ENCODE data around the gene PCDHA9. TPM values are rescaled to one million over a fixed set of nuclear protein-coding genes. Genes with fewer than 3 reads are reported as not detected.
"Not testable (repeated sequence)": the region's sequence is repeated elsewhere in the genome, so short reads cannot be mapped to it uniquely, and the experiment has no call there.

The PCDHA9 gene
- total RNA-seq, 1 experiment from 2014 or later = not detected

DNA sequence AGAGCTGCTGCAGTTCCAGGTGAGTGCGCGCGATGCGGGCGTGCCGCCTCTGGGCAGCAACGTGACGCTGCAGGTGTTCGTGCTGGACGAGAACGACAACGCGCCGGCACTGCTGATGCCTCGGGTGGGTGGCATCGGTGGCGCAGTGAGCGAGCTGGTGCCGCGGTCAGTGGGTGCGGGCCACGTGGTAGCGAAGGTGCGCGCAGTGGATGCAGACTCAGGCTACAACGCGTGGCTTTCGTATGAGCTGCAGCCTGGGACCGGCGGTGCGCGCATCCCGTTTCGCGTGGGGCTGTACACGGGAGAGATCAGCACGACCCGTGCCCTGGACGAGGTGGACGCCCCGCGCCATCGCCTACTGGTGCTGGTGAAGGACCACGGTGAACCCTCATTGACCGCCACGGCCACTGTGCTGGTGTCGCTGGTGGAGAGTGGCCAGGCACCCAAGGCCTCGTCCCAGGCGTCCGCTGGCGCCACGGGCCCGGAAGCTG lies 45.4 kb upstream of the PCDHA9 start:
- H3K36me3 Mint-ChIP-seq (ENCODE audit: insufficient read depth, unreplicated experiment) = no peaks in the 10 kb centered on the region
- no peaks in the 10 kb centered on the region for H3K4me1 Mint-ChIP-seq (ENCODE audit: low read depth, unreplicated experiment)
- H3K9me3 Mint-ChIP-seq (ENCODE audit: unreplicated experiment) = peaks cover 17% of the 10 kb centered on the region
- Histone ChIP-seq H3K36me3 (ENCODE audit: control insufficient read depth, insufficient read depth, low read length) (no peaks in the 10 kb centered on the region), H3K4me3 (ENCODE audit: low read depth, low read length) (no peak overlapping the region), H3K4me1 (no peaks in the 10 kb centered on the region), H3K9me3 (no peaks in the 10 kb centered on the region; the same call in 1 of the 2 replicates), H3K27me3 (replicated peaks; ENCODE audit: control insufficient read depth, insufficient read depth, low read length) (no peaks in the 10 kb centered on the region)
- intact Hi-C loops (cut with micrococcal nuclease; ENCODE audit: unreplicated experiment) = no loop called here
- H3K27ac Mint-ChIP-seq (ENCODE audit: unreplicated experiment) = no peak overlapping the region
- no peak for DNase-seq
- H3K4me3 Mint-ChIP-seq (ENCODE audit: unreplicated experiment) = no peak overlapping the region
- TF ChIP-seq CTCF (IDR thresholded peaks at IDR 0.05; ENCODE audit: insufficient read depth in 1 of 2, low read depth in 1 of 2, low read length in 1 of 2, severe bottlenecking in 1 of 2, unreplicated experiment in 1 of 2) = no peak
- POLR2A ChIA-PET = no interaction called here
- CTCF ChIA-PET = no interaction called here
- no TSS peak for BruUV-seq (replicated peaks)
- H3K27me3 Mint-ChIP-seq (ENCODE audit: insufficient read depth, unreplicated experiment) = no peaks in the 10 kb centered on the region

DNA sequence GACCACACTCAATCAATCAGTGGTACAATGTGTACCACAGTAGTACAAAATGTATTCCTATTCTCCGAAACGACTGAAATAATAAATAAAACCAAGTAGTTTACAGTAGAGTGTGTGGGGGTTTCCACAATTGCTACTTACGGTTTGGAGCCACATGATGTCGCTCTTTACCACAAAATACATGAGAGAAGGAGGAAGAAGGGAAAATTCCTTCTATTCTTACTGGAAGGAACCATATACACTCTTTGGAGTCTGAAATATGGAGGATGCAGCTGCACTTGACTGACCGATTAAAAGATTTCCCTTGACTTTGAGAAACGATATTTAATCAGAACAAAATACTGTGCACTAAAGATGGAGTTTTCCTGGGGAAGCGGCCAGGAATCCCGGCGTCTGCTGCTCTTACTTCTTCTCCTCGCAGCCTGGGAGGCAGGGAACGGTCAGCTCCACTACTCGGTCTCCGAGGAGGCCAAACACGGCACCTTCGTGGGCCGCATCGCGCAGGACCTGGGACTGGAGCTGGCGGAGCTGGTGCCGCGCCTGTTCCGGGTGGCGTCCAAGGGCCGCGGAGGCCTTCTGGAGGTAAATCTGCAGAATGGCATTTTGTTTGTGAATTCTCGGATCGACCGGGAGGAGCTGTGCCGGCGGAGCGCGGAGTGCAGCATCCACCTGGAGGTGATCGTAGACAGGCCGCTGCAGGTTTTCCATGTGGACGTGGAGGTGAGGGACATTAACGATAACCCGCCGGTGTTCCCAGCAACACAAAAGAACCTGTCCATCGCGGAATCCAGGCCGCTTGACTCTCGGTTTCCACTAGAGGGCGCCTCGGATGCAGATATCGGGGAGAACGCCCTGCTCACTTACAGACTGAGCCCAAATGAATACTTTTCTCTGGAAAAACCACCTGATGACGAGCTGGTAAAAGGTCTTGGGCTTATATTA lies 41.1 kb upstream of the PCDHA9 start, which contains the start of gene PCDHA4:
Gene PCDHA4 (plus strand): TSS at position 235 of the 942 bp plus-strand sequence.
- H3K27me3 ChIP-seq (replicated peaks; ENCODE audit: control insufficient read depth, insufficient read depth, low read length) = no peaks in the 10 kb centered on the region
- BruUV-seq (replicated peaks) = no TSS peak
- no peak within 1 kb of the TSS for H3K4me3 Mint-ChIP-seq (ENCODE audit: unreplicated experiment)
- no peak within 1 kb of the TSS for H3K27ac Mint-ChIP-seq (ENCODE audit: unreplicated experiment)
- peak in 1 of 2 experiments; percentile 27 for DNase-seq
- ChIA-PET POLR2A (no interaction called here), CTCF (no interaction called here)
- no peak within 1 kb of the TSS for H3K4me3 ChIP-seq (ENCODE audit: low read depth, low read length)
- peaks cover 27% of the 10 kb centered on the region for H3K9me3 Mint-ChIP-seq (ENCODE audit: unreplicated experiment)
- peak; percentile 3 to 26 for TF ChIP-seq CTCF (IDR thresholded peaks at IDR 0.05; ENCODE audit: insufficient read depth in 1 of 2, low read depth in 1 of 2, low read length in 1 of 2, severe bottlenecking in 1 of 2, unreplicated experiment in 1 of 2)
- no peaks in the 10 kb centered on the region for H3K36me3 ChIP-seq (ENCODE audit: control insufficient read depth, insufficient read depth, low read length)
- intact Hi-C loops (cut with micrococcal nuclease; ENCODE audit: unreplicated experiment) = no loop called here
- H3K27me3 Mint-ChIP-seq (ENCODE audit: insufficient read depth, unreplicated experiment) = no peaks in the 10 kb centered on the region
- no peaks in the 10 kb centered on the region for H3K36me3 Mint-ChIP-seq (ENCODE audit: insufficient read depth, unreplicated experiment)
- H3K9me3 ChIP-seq = no peaks in the 10 kb centered on the region
- H3K4me1 Mint-ChIP-seq (ENCODE audit: low read depth, unreplicated experiment) = no peaks in the 10 kb centered on the region
- no peaks in the 10 kb centered on the region for H3K4me1 ChIP-seq

DNA sequence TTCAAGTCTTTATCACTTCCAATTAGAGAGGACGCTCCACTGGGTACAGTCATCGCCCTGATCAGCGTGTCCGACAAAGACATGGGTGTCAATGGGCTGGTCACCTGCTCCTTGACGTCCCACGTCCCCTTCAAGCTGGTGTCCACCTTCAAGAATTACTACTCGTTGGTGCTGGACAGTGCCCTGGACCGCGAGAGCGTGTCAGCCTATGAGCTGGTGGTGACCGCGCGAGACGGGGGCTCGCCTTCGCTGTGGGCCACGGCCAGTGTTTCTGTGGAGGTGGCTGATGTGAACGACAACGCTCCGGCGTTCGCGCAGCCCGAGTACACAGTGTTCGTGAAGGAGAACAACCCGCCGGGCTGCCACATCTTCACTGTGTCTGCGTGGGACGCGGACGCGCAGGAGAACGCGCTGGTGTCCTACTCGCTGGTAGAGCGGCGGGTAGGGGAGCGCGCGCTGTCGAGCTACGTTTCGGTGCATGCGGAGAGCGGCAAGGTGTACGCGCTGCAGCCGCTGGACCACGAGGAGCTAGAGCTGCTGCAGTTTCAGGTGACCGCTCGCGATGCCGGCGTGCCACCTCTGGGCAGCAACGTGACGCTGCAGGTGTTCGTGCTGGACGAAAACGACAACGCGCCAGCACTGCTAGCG lies 39.8 kb upstream of the PCDHA9 start:
- H3K4me3 Mint-ChIP-seq (ENCODE audit: unreplicated experiment); H3K36me3 Mint-ChIP-seq (ENCODE audit: insufficient read depth, unreplicated experiment); H3K4me1 Mint-ChIP-seq (ENCODE audit: low read depth, unreplicated experiment); H3K4me1 ChIP-seq; H3K27me3 ChIP-seq (replicated peaks; ENCODE audit: control insufficient read depth, insufficient read depth, low read length); H3K27ac Mint-ChIP-seq (ENCODE audit: unreplicated experiment); DNase-seq; intact Hi-C loops (cut with micrococcal nuclease; ENCODE audit: unreplicated experiment); H3K36me3 ChIP-seq (ENCODE audit: control insufficient read depth, insufficient read depth, low read length); POLR2A ChIA-PET; CTCF ChIA-PET; H3K4me3 ChIP-seq (ENCODE audit: low read depth, low read length); H3K27me3 Mint-ChIP-seq (ENCODE audit: insufficient read depth, unreplicated experiment); BruUV-seq (replicated peaks); H3K9me3 ChIP-seq: not testable (repeated sequence)
- peaks cover 26% of the 10 kb centered on the region for H3K9me3 Mint-ChIP-seq (ENCODE audit: unreplicated experiment)
